Prostate gland (tissue), 2 donors: ENCODE results near the gene CETP. TPM values are rescaled to one million over a fixed set of nuclear protein-coding genes. Genes with fewer than 3 reads are reported as not detected.

Experiments used
- DNase-seq: peaks from one replicate; pipeline ENCODE4 v3.0.0-alpha.2; 2019; ENCODE audit warnings: low spot score
- H3K27ac ChIP-seq, 2 donors: fragments of 200-600 bp; sonication (generic); 2 replicates each; pipeline ENCODE4 v1.5.1; 2017 to 2019
- H3K27me3 ChIP-seq: fragments of 200-600 bp; sonication (generic); replicated peaks from 2 replicates; pipeline ENCODE4 v1.5.1; 2019; ENCODE audit not compliant: insufficient read depth
- H3K36me3 ChIP-seq, 2 donors: fragments of 200-600 bp; sonication (generic); 1 replicate in 1 of 2; 2 replicates in 1 of 2; pipeline versions ENCODE4 v1.5.1 to v1.8.1; 2017 to 2019
- H3K4me1 ChIP-seq: fragments of 200-600 bp; sonication (generic); replicated peaks from 2 replicates; pipeline ENCODE4 v1.5.1; 2019
- H3K4me3 ChIP-seq, 2 donors: fragments of 200-600 bp; sonication (generic); 2 replicates each; pipeline ENCODE4 v1.5.1; 2017 to 2019
- H3K9me3 ChIP-seq: fragments of 200-600 bp; sonication (generic); 2 replicates; pipeline ENCODE4 v1.5.1; 2017
- CTCF ChIP-seq, 4 experiments: fragments of 200-600 bp in 2 of 4; fragments of 450-650 bp in 2 of 4; sonication (generic) in 2 of 4; IDR thresholded peaks; 1 replicate in 3 of 4; 2 replicates in 1 of 4; pipeline ENCODE4 v1.5.1; 2016 to 2019; ENCODE audit warnings: antibody characterized with exemption in 4 of 4, mild to moderate bottlenecking in 2 of 4, moderate library complexity in 2 of 4
- POLR2A ChIP-seq: fragments of 450-650 bp; IDR thresholded peaks from one replicate; pipeline ENCODE4 v1.6.1; 2016; ENCODE audit warnings: antibody characterized with exemption, mild to moderate bottlenecking
- POLR2AphosphoS5 ChIP-seq: sonication (generic); formaldehyde crosslinking; IDR thresholded peaks from one replicate; pipeline ENCODE4 v1.6.1; 2017; ENCODE audit warnings: antibody characterized with exemption
- WGBS: methylation state at CpG from one replicate; pipeline ENCODE4 v1.1.5; 2018; 5-methylcytosine and 5-hydroxymethylcytosine counted together
- intact Hi-C: fragments of 100-400 bp; cut with DNase I; formaldehyde crosslinking; loops from one replicate; pipeline ENCODE4 v1.14.2; 2022
- total RNA-seq, 2 donors: library from RNA; depleted of rRNA; stranded (reverse); fragments of >200 nt; gene quantifications; one replicate each; pipeline ENCODE4 v1.1.0, GENCODE V29; 2016

The CETP gene
- total RNA-seq, 2 donors from 2014 or later = 0.40 TPM; not detected in 1

- no peak for TF ChIP-seq POLR2A
- TF ChIP-seq POLR2AphosphoS5 = no peak
- no peak for TF ChIP-seq CTCF (IDR thresholded peaks at IDR 0.05)
- intact Hi-C loops = no loop called here
- Histone ChIP-seq H3K27me3 (no peaks in the 10 kb centered on the region), H3K27ac (peak overlapping the region; percentile 40 to 94), H3K36me3 (no peaks in the 10 kb centered on the region), H3K4me1 (peaks cover 11% of the 10 kb centered on the region), H3K4me3 (no peak overlapping the region), H3K9me3 (no peaks in the 10 kb centered on the region)
- DNase-seq = no peak
- WGBS = 93% methylated on average over 9 of the region's 9 CpGs
Measured at GRCh38 chr16:56923481-56924091, 38.2 kb upstream of the CETP start.

- Histone ChIP-seq H3K4me3 (no peak overlapping the region), H3K27ac (no peak overlapping the region), H3K36me3 (no peaks in the 10 kb centered on the region), H3K4me1 (no peaks in the 10 kb centered on the region), H3K9me3 (no peaks in the 10 kb centered on the region), H3K27me3 (no peaks in the 10 kb centered on the region)
- TF ChIP-seq POLR2A = no peak
- TF ChIP-seq CTCF (IDR thresholded peaks at IDR 0.05) = no peak
- TF ChIP-seq POLR2AphosphoS5 = no peak
- intact Hi-C loops = no loop called here
- 56% methylated on average over 2 of the region's 2 CpGs for WGBS
- DNase-seq = no peak
Measured at GRCh38 chr16:56927471-56927870, 34.3 kb upstream of the CETP start.

GRCh38 chr16:56929639-56930038, 32.1 kb upstream of the CETP start:
- H3K4me1 ChIP-seq = no peaks in the 10 kb centered on the region
- no peak overlapping the region for H3K4me3 ChIP-seq
- no peak for DNase-seq
- TF ChIP-seq POLR2A = no peak
- TF ChIP-seq CTCF (IDR thresholded peaks at IDR 0.05) = no peak
- no peak for TF ChIP-seq POLR2AphosphoS5
- no peaks in the 10 kb centered on the region for H3K36me3 ChIP-seq
- H3K9me3 ChIP-seq = no peaks in the 10 kb centered on the region
- H3K27me3 ChIP-seq = no peaks in the 10 kb centered on the region
- intact Hi-C loops = loop anchor here (10.0 kb wide), 1 partner anchor 195 kb away; the partner anchor contains the start of gene NUP93
- 98% methylated on average over 4 of the region's 4 CpGs for WGBS
- H3K27ac ChIP-seq = no peak overlapping the region

- TF ChIP-seq POLR2AphosphoS5 (no peak), CTCF (IDR thresholded peaks at IDR 0.05) (no peak), POLR2A (no peak)
- 75% methylated on average over 15 of the region's 15 CpGs for WGBS
- DNase-seq = no peak
Measured at GRCh38 chr16:56930486-56931270, 31.1 kb upstream of the CETP start.

More at GRCh38 chr16:56930486-56931270, 31.1 kb upstream of the CETP start:
- Histone ChIP-seq H3K27me3 (no peaks in the 10 kb centered on the region), H3K36me3 (peaks cover 0 to 2% of the 10 kb centered on the region in 2 donors), H3K4me3 (no peak overlapping the region), H3K27ac (peak overlapping the region; percentile 98 to 99), H3K4me1 (no peaks in the 10 kb centered on the region), H3K9me3 (no peaks in the 10 kb centered on the region)
- intact Hi-C loops = loop anchor here (10.0 kb wide), 1 partner anchor 196 kb away; the partner anchor contains the start of gene NUP93
